ENCODE results near the gene KCNAB2.

The KCNAB2 gene
- total RNA-seq, result 174 to 278 (median 242) reads per million in 3 experiments

GRCh38 chr1:6045561-6045960 lies at the start of gene KCNAB2:
Gene KCNAB2 (plus strand): TSS chr1:6045888. CDS start chr1:6051537, 5,649 bp downstream.
- no peak for DNase-seq

GRCh38 chr1:5996641-5997270 lies 48.9 kb upstream of the KCNAB2 start:
- no peak for DNase-seq

GRCh38 chr1:5997316-5997715 lies 48.4 kb upstream of the KCNAB2 start:
- DNase-seq, result no peak

GRCh38 chr1:5998051-5998905 lies 47.4 kb upstream of the KCNAB2 start:
- no peak for DNase-seq

- peak; percentile 18 for DNase-seq
Measured at GRCh38 chr1:5998906-5999301, 46.8 kb upstream of the KCNAB2 start.

- no peak for DNase-seq
Measured at GRCh38 chr1:5999711-6000443, 45.8 kb upstream of the KCNAB2 start.

GRCh38 chr1:6000444-6001288 lies 45.0 kb upstream of the KCNAB2 start:
- DNase-seq, result no peak

GRCh38 chr1:6001992-6002576 lies 43.6 kb upstream of the KCNAB2 start:
- DNase-seq, result peak; percentile 38

GRCh38 chr1:6002714-6003501 lies 42.8 kb upstream of the KCNAB2 start:
- DNase-seq, result no peak

GRCh38 chr1:6003568-6004411 lies 41.9 kb upstream of the KCNAB2 start:
- peak; percentile 52 for DNase-seq

- no peak for DNase-seq
Measured at GRCh38 chr1:6004412-6005123, 41.1 kb upstream of the KCNAB2 start.

GRCh38 chr1:6005276-6005917 lies 40.3 kb upstream of the KCNAB2 start:
- no peak for DNase-seq

- no peak for DNase-seq
Measured at GRCh38 chr1:6006882-6007281, 38.8 kb upstream of the KCNAB2 start.

GRCh38 chr1:6007318-6008083 lies 38.2 kb upstream of the KCNAB2 start:
- no peak for DNase-seq

GRCh38 chr1:6008084-6008415 lies 37.6 kb upstream of the KCNAB2 start:
- DNase-seq, result no peak

- DNase-seq, result no peak
Measured at GRCh38 chr1:6008696-6009095, 37.0 kb upstream of the KCNAB2 start.

- no peak for DNase-seq
Measured at GRCh38 chr1:6009120-6010040, 36.3 kb upstream of the KCNAB2 start.

Data from central memory CD4-positive, alpha-beta T cell (primary cell).